Liver (tissue), 9 donors: ENCODE measurements around the gene PREX1. TPM values are rescaled to one million over a fixed set of nuclear protein-coding genes. Genes with fewer than 3 reads are reported as not detected.

Experiments
- DNase-seq: peaks from one replicate; pipeline ENCODE4 v3.0.0-alpha.2; 2017; ENCODE audit warnings: low spot score
- H3K27ac ChIP-seq, 2 donors: one replicate each; pipeline ENCODE4 v1.7.0; 2013; ENCODE audit warnings: inconsistent platforms in 2 of 2, low read length in 2 of 2, control low read depth in 1 of 2, low read depth in 1 of 2, mild to moderate bottlenecking in 1 of 2
- H3K27me3 ChIP-seq, 4 donors: one replicate each; pipeline versions ENCODE4 v1.6.1 to v1.7.0; 2013; ENCODE audit warnings: low read length in 3 of 4, inconsistent platforms in 1 of 4, mild to moderate bottlenecking in 1 of 4, moderate library complexity in 1 of 4; ENCODE audit not compliant: control insufficient read depth in 4 of 4, insufficient read depth in 4 of 4
- H3K36me3 ChIP-seq, 4 donors: one replicate each; pipeline versions ENCODE4 v1.6.1 to v1.7.0; 2013; ENCODE audit warnings: low read length in 3 of 4, mild to moderate bottlenecking in 3 of 4, low read depth in 1 of 4, moderate library complexity in 1 of 4; ENCODE audit not compliant: control insufficient read depth in 4 of 4, insufficient read depth in 3 of 4
- H3K4me1 ChIP-seq, 4 donors: one replicate each; pipeline versions ENCODE4 v1.6.1 to v1.7.0; 2013; ENCODE audit warnings: low read length in 3 of 4, mild to moderate bottlenecking in 3 of 4, moderate library complexity in 1 of 4; ENCODE audit not compliant: control insufficient read depth in 4 of 4, insufficient read depth in 4 of 4
- H3K4me3 ChIP-seq, 3 donors: one replicate each; pipeline versions ENCODE4 v1.6.1 to v1.7.0; 2013; ENCODE audit warnings: low read length in 3 of 3, control low read depth in 1 of 3, low read depth in 1 of 3, mild to moderate bottlenecking in 1 of 3
- H3K9ac ChIP-seq, 2 donors: one replicate each; pipeline ENCODE4 v1.7.0; 2013; ENCODE audit warnings: low read length in 2 of 2, mild to moderate bottlenecking in 2 of 2, moderate library complexity in 2 of 2, control low read depth in 1 of 2, low read depth in 1 of 2
- H3K9me3 ChIP-seq, 4 donors: one replicate each; pipeline versions ENCODE4 v1.6.1 to v1.7.0; 2013; ENCODE audit warnings: low read length in 3 of 4; ENCODE audit not compliant: control insufficient read depth in 4 of 4
- EGR1 ChIP-seq, 2 donors: IDR thresholded peaks; 2 replicates each; pipeline ENCODE4 v1.6.1; 2016 to 2018; ENCODE audit warnings: antibody characterized with exemption in 2 of 2, low read depth in 2 of 2
- FOXA1 ChIP-seq: IDR thresholded peaks from 2 replicates; pipeline ENCODE4 v1.6.1; 2016; ENCODE audit warnings: antibody characterized with exemption
- FOXA2 ChIP-seq: IDR thresholded peaks from 2 replicates; pipeline ENCODE4 v1.6.1; 2016; ENCODE audit warnings: antibody characterized with exemption
- GABPA ChIP-seq, 2 donors: IDR thresholded peaks in 1 of 2; conservative IDR thresholded peaks in 1 of 2; 2 replicates each; pipeline ENCODE4 v1.6.1; 2016; ENCODE audit warnings: antibody characterized with exemption in 2 of 2, mild to moderate bottlenecking in 1 of 2, moderate library complexity in 1 of 2
- HNF4A ChIP-seq, 2 donors: conservative IDR thresholded peaks; 2 replicates each; pipeline ENCODE4 v1.6.1; 2016; ENCODE audit warnings: antibody characterized with exemption in 2 of 2, mild to moderate bottlenecking in 2 of 2
- JUND ChIP-seq, 2 donors: IDR thresholded peaks; 2 replicates each; pipeline ENCODE4 v1.6.1; 2016; ENCODE audit warnings: antibody characterized with exemption in 2 of 2
- RXRA ChIP-seq, 2 donors: IDR thresholded peaks; 2 replicates each; pipeline ENCODE4 v1.6.1; 2017 to 2018; ENCODE audit warnings: antibody characterized with exemption in 2 of 2, mild to moderate bottlenecking in 1 of 2
- SP1 ChIP-seq: IDR thresholded peaks from 2 replicates; pipeline ENCODE4 v1.6.1; 2018; ENCODE audit warnings: antibody characterized with exemption, mild to moderate bottlenecking
- TAF1 ChIP-seq: conservative IDR thresholded peaks from 2 replicates; pipeline ENCODE4 v1.6.1; 2016; ENCODE audit warnings: antibody characterized with exemption, mild to moderate bottlenecking
- WGBS: extraction: QIAGEN DNeasy Blood & Tissue Kit; methylation state at CpG from one replicate; pipeline ENCODE4 v1.1.7; 2013; 5-methylcytosine and 5-hydroxymethylcytosine counted together
- polyA plus RNA-seq, 2 donors: library from polyadenylated mRNA; stranded (reverse) in 1 of 2; unstranded in 1 of 2; fragments of 200-250 nt in 1 of 2; fragments of >200 nt in 1 of 2; fragmentation: Nextera tagmentation in 1 of 2; extraction: Ambion mirVana in 1 of 2; gene quantifications; one replicate each; pipeline versions ENCODE4 v1.2.1 to v1.2.3, GENCODE V29; 2013 to 2015
- total RNA-seq, 2 donors: library from RNA; depleted of rRNA; stranded (reverse); fragments of >200 nt; gene quantifications; one replicate each; pipeline ENCODE4 v1.2.3, GENCODE V29; 2014
- TF ChIP-seq, protein P1 (sequence below): IDR thresholded peaks from 2 replicates; pipeline ENCODE4 v1.6.1; 2016; ENCODE audit warnings: antibody characterized with exemption
- TF ChIP-seq, protein P2 (sequence below): IDR thresholded peaks from 2 replicates; pipeline ENCODE4 v1.6.1; 2016; ENCODE audit warnings: antibody characterized with exemption
- TF ChIP-seq, protein P3 (sequence below): fragments of 150-350 bp; IDR thresholded peaks from 2 replicates; pipeline ENCODE4 v1.5.1; 2017; ENCODE audit warnings: improper control_type of control experiment, low read depth, low read length; ENCODE audit not compliant: missing input control
- TF ChIP-seq, protein P4 (sequence below): IDR thresholded peaks from 2 replicates; pipeline ENCODE4 v1.6.1; 2016; ENCODE audit warnings: antibody characterized with exemption, mild to moderate bottlenecking
- donor health status: healthy.
- donor health status: healthy.
- donor health status: healthy.
- donor health status: healthy.
- donor health status: healthy.

Gene PREX1
- total and polyA plus RNA-seq, 4 donors = 2.2 to 18.0 (median 10.8) TPM

DNA sequence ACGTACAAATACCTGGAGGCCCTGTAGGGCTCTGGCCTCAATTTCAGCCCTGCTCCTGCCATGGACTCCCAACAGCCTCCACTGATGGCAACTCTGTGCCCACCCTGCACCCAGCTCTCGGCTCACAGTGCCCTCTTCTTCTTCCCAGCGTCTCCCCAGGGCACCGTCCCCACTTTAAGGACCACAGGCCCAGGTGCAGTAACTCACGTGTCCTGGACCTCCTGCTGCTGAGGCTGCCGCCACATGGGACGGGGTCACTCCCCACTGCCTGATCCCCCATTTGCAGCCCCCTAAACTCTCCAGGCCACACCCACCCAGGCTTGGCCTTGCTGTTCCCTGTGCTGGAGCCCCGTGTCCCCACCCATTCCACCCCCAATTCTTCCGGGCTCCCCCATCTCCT, 223.4 kb downstream of the PREX1 start:
- no peak overlapping the region for H3K4me3 ChIP-seq
- no peaks in the 10 kb centered on the region for H3K4me1 ChIP-seq
- no peak overlapping the region for H3K27ac ChIP-seq
- no peaks in the 10 kb centered on the region for H3K9me3 ChIP-seq
- no peak for DNase-seq
- H3K9ac ChIP-seq = no peak overlapping the region
- no peaks in the 10 kb centered on the region for H3K36me3 ChIP-seq
- TF ChIP-seq FOXA1 = no peak
- TF ChIP-seq JUND (IDR thresholded peaks at IDR 0.05) = no peak
- TF ChIP-seq SP1 = no peak
- TF ChIP-seq, protein P1, sequence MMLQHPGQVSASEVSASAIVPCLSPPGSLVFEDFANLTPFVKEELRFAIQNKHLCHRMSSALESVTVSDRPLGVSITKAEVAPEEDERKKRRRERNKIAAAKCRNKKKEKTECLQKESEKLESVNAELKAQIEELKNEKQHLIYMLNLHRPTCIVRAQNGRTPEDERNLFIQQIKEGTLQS = no peak
- TF ChIP-seq, protein P2, sequence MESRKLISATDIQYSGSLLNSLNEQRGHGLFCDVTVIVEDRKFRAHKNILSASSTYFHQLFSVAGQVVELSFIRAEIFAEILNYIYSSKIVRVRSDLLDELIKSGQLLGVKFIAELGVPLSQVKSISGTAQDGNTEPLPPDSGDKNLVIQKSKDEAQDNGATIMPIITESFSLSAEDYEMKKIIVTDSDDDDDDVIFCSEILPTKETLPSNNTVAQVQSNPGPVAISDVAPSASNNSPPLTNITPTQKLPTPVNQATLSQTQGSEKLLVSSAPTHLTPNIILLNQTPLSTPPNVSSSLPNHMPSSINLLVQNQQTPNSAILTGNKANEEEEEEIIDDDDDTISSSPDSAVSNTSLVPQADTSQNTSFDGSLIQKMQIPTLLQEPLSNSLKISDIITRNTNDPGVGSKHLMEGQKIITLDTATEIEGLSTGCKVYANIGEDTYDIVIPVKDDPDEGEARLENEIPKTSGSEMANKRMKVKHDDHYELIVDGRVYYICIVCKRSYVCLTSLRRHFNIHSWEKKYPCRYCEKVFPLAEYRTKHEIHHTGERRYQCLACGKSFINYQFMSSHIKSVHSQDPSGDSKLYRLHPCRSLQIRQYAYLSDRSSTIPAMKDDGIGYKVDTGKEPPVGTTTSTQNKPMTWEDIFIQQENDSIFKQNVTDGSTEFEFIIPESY = no peak
- TF ChIP-seq, protein P3, sequence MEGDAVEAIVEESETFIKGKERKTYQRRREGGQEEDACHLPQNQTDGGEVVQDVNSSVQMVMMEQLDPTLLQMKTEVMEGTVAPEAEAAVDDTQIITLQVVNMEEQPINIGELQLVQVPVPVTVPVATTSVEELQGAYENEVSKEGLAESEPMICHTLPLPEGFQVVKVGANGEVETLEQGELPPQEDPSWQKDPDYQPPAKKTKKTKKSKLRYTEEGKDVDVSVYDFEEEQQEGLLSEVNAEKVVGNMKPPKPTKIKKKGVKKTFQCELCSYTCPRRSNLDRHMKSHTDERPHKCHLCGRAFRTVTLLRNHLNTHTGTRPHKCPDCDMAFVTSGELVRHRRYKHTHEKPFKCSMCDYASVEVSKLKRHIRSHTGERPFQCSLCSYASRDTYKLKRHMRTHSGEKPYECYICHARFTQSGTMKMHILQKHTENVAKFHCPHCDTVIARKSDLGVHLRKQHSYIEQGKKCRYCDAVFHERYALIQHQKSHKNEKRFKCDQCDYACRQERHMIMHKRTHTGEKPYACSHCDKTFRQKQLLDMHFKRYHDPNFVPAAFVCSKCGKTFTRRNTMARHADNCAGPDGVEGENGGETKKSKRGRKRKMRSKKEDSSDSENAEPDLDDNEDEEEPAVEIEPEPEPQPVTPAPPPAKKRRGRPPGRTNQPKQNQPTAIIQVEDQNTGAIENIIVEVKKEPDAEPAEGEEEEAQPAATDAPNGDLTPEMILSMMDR = no peak
- TF ChIP-seq TAF1 = no peak
- no peaks in the 10 kb centered on the region for H3K27me3 ChIP-seq
- WGBS = 91% methylated on average over 9 of the region's 9 CpGs

DNA sequence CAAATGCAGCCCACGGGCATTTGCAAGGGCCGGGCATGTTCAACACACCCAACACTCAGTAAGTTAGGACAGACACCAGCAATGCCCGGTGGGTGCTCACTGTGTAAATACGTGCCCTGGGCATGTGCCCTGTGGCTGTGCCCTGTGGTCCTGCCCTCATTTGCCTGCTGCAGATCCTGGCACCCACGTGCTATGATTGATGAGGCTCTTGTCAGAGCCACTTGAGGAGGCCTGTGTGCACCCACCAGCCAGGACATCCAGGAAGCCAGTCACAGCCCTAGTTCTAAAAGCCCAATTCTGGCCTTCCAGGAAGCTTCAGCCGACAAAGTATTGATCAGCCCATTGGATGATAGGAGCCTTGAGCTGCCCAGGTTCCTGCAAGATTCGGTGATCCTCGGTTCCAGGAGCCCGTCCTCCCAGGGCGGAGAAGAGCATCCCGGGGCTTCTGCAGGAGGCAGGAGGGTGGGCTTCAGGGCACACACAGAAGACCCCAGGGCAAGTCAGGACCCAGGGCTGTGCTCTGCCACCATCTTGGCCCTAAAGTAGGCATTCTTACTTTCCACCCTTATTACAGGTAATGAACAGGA, 223.9 kb downstream of the PREX1 start:
- TF ChIP-seq FOXA1 = no peak
- Histone ChIP-seq H3K27ac (no peak overlapping the region), H3K4me3 (no peak overlapping the region), H3K4me1 (no peaks in the 10 kb centered on the region), H3K27me3 (no peaks in the 10 kb centered on the region), H3K36me3 (no peaks in the 10 kb centered on the region), H3K9me3 (no peaks in the 10 kb centered on the region), H3K9ac (no peak overlapping the region)
- no peak for DNase-seq
- WGBS = 90% methylated on average over 11 of the region's 11 CpGs

DNA sequence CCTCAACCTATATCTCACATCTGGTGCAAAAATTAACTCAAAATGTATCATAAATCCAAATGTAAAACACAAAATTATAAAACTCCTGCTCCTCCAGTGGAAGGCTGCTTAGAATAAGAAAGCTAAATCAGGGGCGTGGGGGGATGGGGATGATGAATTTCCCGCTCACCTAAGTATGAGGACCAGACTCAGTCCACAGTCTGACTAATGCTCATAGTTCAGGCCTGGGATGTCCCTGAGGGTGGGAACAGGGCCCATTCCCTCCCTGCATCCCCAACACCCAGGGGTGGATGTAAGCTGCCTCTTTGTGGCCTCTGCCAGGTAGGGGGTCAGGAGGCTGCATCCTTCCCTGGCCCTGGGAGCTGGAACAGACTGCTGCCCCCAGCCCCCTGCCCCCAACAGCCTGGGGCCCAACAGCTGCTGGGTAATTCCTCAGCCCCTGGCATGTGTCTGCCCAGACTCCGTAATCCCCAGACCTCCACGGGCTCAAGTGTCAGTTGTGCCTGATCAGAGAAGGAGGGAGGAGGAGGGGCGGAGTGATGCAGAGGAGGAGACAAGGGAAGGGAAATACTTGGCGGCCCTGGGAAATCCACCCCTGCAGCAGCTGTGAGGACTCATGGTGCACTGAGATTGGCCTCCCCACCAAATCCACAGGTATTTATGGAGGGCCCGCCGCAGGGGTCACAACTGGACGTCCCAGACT, 224.5 kb downstream of the PREX1 start:
- no peaks in the 10 kb centered on the region for H3K4me1 ChIP-seq
- H3K27me3 ChIP-seq = no peaks in the 10 kb centered on the region
- no peaks in the 10 kb centered on the region for H3K9me3 ChIP-seq
- TF ChIP-seq, protein P4, sequence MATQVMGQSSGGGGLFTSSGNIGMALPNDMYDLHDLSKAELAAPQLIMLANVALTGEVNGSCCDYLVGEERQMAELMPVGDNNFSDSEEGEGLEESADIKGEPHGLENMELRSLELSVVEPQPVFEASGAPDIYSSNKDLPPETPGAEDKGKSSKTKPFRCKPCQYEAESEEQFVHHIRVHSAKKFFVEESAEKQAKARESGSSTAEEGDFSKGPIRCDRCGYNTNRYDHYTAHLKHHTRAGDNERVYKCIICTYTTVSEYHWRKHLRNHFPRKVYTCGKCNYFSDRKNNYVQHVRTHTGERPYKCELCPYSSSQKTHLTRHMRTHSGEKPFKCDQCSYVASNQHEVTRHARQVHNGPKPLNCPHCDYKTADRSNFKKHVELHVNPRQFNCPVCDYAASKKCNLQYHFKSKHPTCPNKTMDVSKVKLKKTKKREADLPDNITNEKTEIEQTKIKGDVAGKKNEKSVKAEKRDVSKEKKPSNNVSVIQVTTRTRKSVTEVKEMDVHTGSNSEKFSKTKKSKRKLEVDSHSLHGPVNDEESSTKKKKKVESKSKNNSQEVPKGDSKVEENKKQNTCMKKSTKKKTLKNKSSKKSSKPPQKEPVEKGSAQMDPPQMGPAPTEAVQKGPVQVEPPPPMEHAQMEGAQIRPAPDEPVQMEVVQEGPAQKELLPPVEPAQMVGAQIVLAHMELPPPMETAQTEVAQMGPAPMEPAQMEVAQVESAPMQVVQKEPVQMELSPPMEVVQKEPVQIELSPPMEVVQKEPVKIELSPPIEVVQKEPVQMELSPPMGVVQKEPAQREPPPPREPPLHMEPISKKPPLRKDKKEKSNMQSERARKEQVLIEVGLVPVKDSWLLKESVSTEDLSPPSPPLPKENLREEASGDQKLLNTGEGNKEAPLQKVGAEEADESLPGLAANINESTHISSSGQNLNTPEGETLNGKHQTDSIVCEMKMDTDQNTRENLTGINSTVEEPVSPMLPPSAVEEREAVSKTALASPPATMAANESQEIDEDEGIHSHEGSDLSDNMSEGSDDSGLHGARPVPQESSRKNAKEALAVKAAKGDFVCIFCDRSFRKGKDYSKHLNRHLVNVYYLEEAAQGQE = no peak
- TF ChIP-seq FOXA2 (no peak), TAF1 (no peak), EGR1 (IDR thresholded peaks at IDR 0.05; ENCODE audit: low read depth in 2 of 2) (no peak), GABPA (IDR thresholded peaks at IDR 0.05 in 1 of 2, conservative IDR thresholded peaks at IDR 0.05 in 1 of 2) (no peak), HNF4A (conservative IDR thresholded peaks at IDR 0.05) (no peak), RXRA (IDR thresholded peaks at IDR 0.05) (no peak), SP1 (no peak)
- TF ChIP-seq, protein P1 = no peak
- H3K4me3 ChIP-seq = no peak overlapping the region
- 86% methylated on average over 9 of the region's 9 CpGs for WGBS
- no peak overlapping the region for H3K27ac ChIP-seq
- no peak for DNase-seq
- H3K9ac ChIP-seq = no peak overlapping the region
- no peaks in the 10 kb centered on the region for H3K36me3 ChIP-seq
